Measurements from ENCODE around the gene KLK13. TPM values are rescaled to one million over a fixed set of nuclear protein-coding genes. Genes with fewer than 3 reads are reported as not detected.

Gene KLK13
- total and polyA plus RNA-seq, 2 of the 8 experiments (the other 6 are each of a cell fraction or from before 2014, with no cell fraction given) = 4.2 to 4.5 TPM

- no peak for TF ChIP-seq RXRA (IDR thresholded peaks at IDR 0.05; ENCODE audit: insufficient read depth, low read depth, low read length)
These were observed 42.6 kb upstream of the KLK13 start (continued) for GRCh38 chr19:51107406-51108065.
